HL-60 (cell line): Measurements from ENCODE around the gene IQCB1.

Source experiments
- DNase-seq, 2 experiments: peaks; one replicate each; pipeline ENCODE4 v3.0.0-alpha.2; 2010 to 2020; ENCODE audit warnings: low read depth in 1 of 2, low spot score in 1 of 2
- H3K27ac ChIP-seq: fragments of 250-450 bp; sonication (Bioruptor Pico); replicated peaks from 2 replicates; pipeline ENCODE4 v1.5.1; 2020; ENCODE audit warnings: mild to moderate bottlenecking, moderate library complexity
- H3K27me3 ChIP-seq: fragments of 250-450 bp; sonication (Bioruptor Pico); 2 replicates; pipeline ENCODE4 v1.5.1; 2021; ENCODE audit warnings: mild to moderate bottlenecking, moderate library complexity; ENCODE audit not compliant: insufficient read depth, poor library complexity, severe bottlenecking
- H3K4me3 ChIP-seq: replicated peaks from 2 replicates; pipeline ENCODE4 v1.5.1; 2011; ENCODE audit warnings: mild to moderate bottlenecking, control low read depth, low read length; ENCODE audit not compliant: insufficient read depth
- CTCF ChIP-seq: IDR thresholded peaks from one replicate; pipeline ENCODE4 v1.5.1; 2011; ENCODE audit warnings: low read length, control low read depth, inconsistent platforms; ENCODE audit not compliant: insufficient read depth
- GABPA ChIP-seq: IDR thresholded peaks from 2 replicates; pipeline ENCODE4 v1.6.1; 2012; ENCODE audit warnings: low read depth
- POLR2AphosphoS5 ChIP-seq: IDR thresholded peaks from 2 replicates; pipeline ENCODE4 v1.6.1; 2012; ENCODE audit warnings: low read depth
- REST ChIP-seq: IDR thresholded peaks from 2 replicates; pipeline ENCODE4 v1.6.1; 2012; ENCODE audit warnings: low read depth; ENCODE audit not compliant: insufficient replicate concordance
- SPI1 ChIP-seq: IDR thresholded peaks from 2 replicates; pipeline ENCODE4 v1.6.1; 2012; ENCODE audit warnings: low read depth, mild to moderate bottlenecking, borderline replicate concordance

IQCB1 gene

GRCh38 chr3:121835465-121835801 lies 573 bp upstream of the IQCB1 start:
- Histone ChIP-seq H3K4me3 (peak overlapping the region; percentile 92), H3K27ac (peak overlapping the region; percentile 90), H3K27me3 (no peaks in the 10 kb centered on the region)
- no peak for DNase-seq
- TF ChIP-seq CTCF (no peak), POLR2AphosphoS5 (no peak), SPI1 (no peak), REST (no peak), GABPA (no peak)

GRCh38 chr3:121834157-121834670 lies 646 bp downstream of the IQCB1 start:
- Histone ChIP-seq H3K27ac (peak overlapping the region; percentile 90), H3K27me3 (no peaks in the 10 kb centered on the region), H3K4me3 (peak overlapping the region; percentile 92)
- peak; percentile 2 to 38 for DNase-seq
- TF ChIP-seq POLR2AphosphoS5 (no peak), CTCF (no peak), SPI1 (no peak), REST (no peak), GABPA (no peak)

GRCh38 chr3:121822973-121823372 lies 11.9 kb downstream of the IQCB1 start:
- Histone ChIP-seq H3K27ac (no peak overlapping the region), H3K4me3 (no peak overlapping the region), H3K27me3 (no peaks in the 10 kb centered on the region)
- no peak for TF ChIP-seq REST
- no peak for TF ChIP-seq SPI1
- no peak for DNase-seq
